GM23338 (cell line): ENCODE measurements around the gene CCDC106. TPM values are rescaled to one million over a fixed set of nuclear protein-coding genes. Genes with fewer than 3 reads are reported as not detected.

Source experiments
- ATAC-seq: fragments of 200-7000 bp; cut with Tn5 transposase; 3 replicates; pipeline ENCODE4 v1.9.1; 2020
- DNase-seq: peaks from one replicate; pipeline ENCODE4 v3.0.0-alpha.2; 2015; ENCODE audit warnings: low spot score
- H2AFZ ChIP-seq: fragments of 200-600 bp; sonication (generic); 2 replicates; pipeline ENCODE4 v1.8.0; 2016; ENCODE audit warnings: antibody characterized with exemption, mild to moderate bottlenecking, moderate library complexity
- H3F3A ChIP-seq: fragments of 200-600 bp; sonication (generic); replicated peaks from 2 replicates; pipeline ENCODE4 v1.8.0; 2017; ENCODE audit warnings: antibody characterized with exemption, mixed run types, low read depth
- H3K27ac ChIP-seq: fragments of 200-600 bp; sonication (generic); 2 replicates; pipeline ENCODE4 v1.6.1; 2016; ENCODE audit warnings: low read depth
- H3K27me3 ChIP-seq: fragments of 200-600 bp; sonication (generic); 2 replicates; pipeline ENCODE4 v1.8.0; 2016; ENCODE audit warnings: mild to moderate bottlenecking, mixed run types, moderate library complexity; ENCODE audit not compliant: insufficient read depth
- H3K36me3 ChIP-seq: fragments of 200-600 bp; sonication (generic); 2 replicates; pipeline ENCODE4 v1.8.0; 2016; ENCODE audit warnings: mild to moderate bottlenecking; ENCODE audit not compliant: insufficient read depth
- H3K4me1 ChIP-seq: fragments of 200-600 bp; sonication (generic); 2 replicates; pipeline ENCODE4 v1.8.0; 2016; ENCODE audit warnings: mild to moderate bottlenecking, moderate library complexity; ENCODE audit not compliant: insufficient read depth
- H3K4me2 ChIP-seq: fragments of 200-600 bp; sonication (generic); 2 replicates; pipeline ENCODE4 v1.7.1; 2017; ENCODE audit warnings: mixed run types
- H3K4me3 ChIP-seq: fragments of 200-600 bp; sonication (generic); 2 replicates; pipeline ENCODE4 v1.6.1; 2016; ENCODE audit warnings: mixed run types
- H3K79me2 ChIP-seq: fragments of 200-600 bp; sonication (generic); replicated peaks from 2 replicates; pipeline ENCODE4 v1.8.0; 2017; ENCODE audit warnings: mild to moderate bottlenecking; ENCODE audit not compliant: insufficient read depth
- H3K9me2 ChIP-seq: fragments of 200-600 bp; sonication (generic); 2 replicates; pipeline ENCODE4 v1.8.0; 2017; ENCODE audit not compliant: insufficient read depth
- H4K20me1 ChIP-seq: fragments of 200-600 bp; sonication (generic); replicated peaks from 2 replicates; pipeline ENCODE4 v1.8.0; 2017; ENCODE audit warnings: mild to moderate bottlenecking; ENCODE audit not compliant: insufficient read depth
- H3K27ac Mint-ChIP-seq: 2 replicates; pipeline ENCODE4 v1.8.0; 2020; ENCODE audit warnings: inconsistent platforms, mild to moderate bottlenecking, moderate library complexity, mixed read lengths
- H3K27me3 Mint-ChIP-seq: 3 replicates; pipeline ENCODE4 v1.8.0; 2022; ENCODE audit warnings: low read depth, mild to moderate bottlenecking, moderate library complexity, mixed read lengths, inconsistent platforms; ENCODE audit not compliant: insufficient read depth, poor library complexity
- H3K36me3 Mint-ChIP-seq: 3 replicates; pipeline ENCODE4 v1.8.0; 2021; ENCODE audit warnings: low read depth, mild to moderate bottlenecking, inconsistent platforms, moderate library complexity, mixed read lengths
- H3K4me1 Mint-ChIP-seq: 3 replicates; pipeline ENCODE4 v1.8.0; 2020; ENCODE audit warnings: mild to moderate bottlenecking, inconsistent platforms, mixed read lengths
- H3K4me3 Mint-ChIP-seq: 3 replicates; pipeline ENCODE4 v1.8.0; 2021; ENCODE audit warnings: moderate library complexity, mild to moderate bottlenecking, inconsistent platforms, mixed read lengths
- H3K9me3 Mint-ChIP-seq: 3 replicates; pipeline ENCODE4 v1.8.0; 2020; ENCODE audit warnings: moderate library complexity, mild to moderate bottlenecking, inconsistent platforms, mixed read lengths
- CREB1 ChIP-seq: fragments of 250-450 bp; sonication (Bioruptor Pico); IDR thresholded peaks from 2 replicates; pipeline ENCODE4 v1.5.0; 2020; ENCODE audit warnings: low read depth, mild to moderate bottlenecking, moderate library complexity
- EZH2 ChIP-seq: fragments of 200-600 bp; sonication (generic); IDR thresholded peaks from one replicate; pipeline ENCODE4 v1.8.0; 2017; ENCODE audit warnings: antibody characterized with exemption, mild to moderate bottlenecking, low read depth; ENCODE audit not compliant: unreplicated experiment
- EZH2phosphoT487 ChIP-seq: fragments of 200-600 bp; sonication (generic); IDR thresholded peaks from one replicate; pipeline ENCODE4 v1.8.1; 2018; ENCODE audit warnings: antibody characterized with exemption; ENCODE audit not compliant: unreplicated experiment
- JUNB ChIP-seq: IDR thresholded peaks from one replicate; pipeline ENCODE4 v1.6.1; 2016; ENCODE audit warnings: antibody characterized with exemption; ENCODE audit not compliant: unreplicated experiment
- NANOG ChIP-seq: IDR thresholded peaks from 2 replicates; pipeline ENCODE4 v1.6.1; 2016; ENCODE audit warnings: antibody characterized with exemption, borderline replicate concordance
- POLR2AphosphoS5 ChIP-seq: IDR thresholded peaks from 2 replicates; pipeline ENCODE4 v1.6.1; 2016; ENCODE audit warnings: antibody characterized with exemption, low read depth
- STAT1 ChIP-seq: IDR thresholded peaks from one replicate; pipeline ENCODE4 v1.6.1; 2016; ENCODE audit warnings: antibody characterized with exemption; ENCODE audit not compliant: unreplicated experiment
- ZNF114 ChIP-seq: fragments of 250-450 bp; sonication (Bioruptor Pico); IDR thresholded peaks from 2 replicates; pipeline ENCODE4 v1.5.0; 2020; ENCODE audit warnings: mild to moderate bottlenecking, moderate library complexity
- ZNF331 ChIP-seq: fragments of 250-450 bp; sonication (Bioruptor Pico); IDR thresholded peaks from 2 replicates; pipeline ENCODE4 v1.5.0; 2020; ENCODE audit warnings: low read depth, mild to moderate bottlenecking, moderate library complexity
- ZNF462 ChIP-seq: fragments of 250-450 bp; sonication (Bioruptor Pico); IDR thresholded peaks from 2 replicates; pipeline ENCODE4 v1.5.0; 2020; ENCODE audit warnings: mild to moderate bottlenecking, moderate library complexity
- polyA plus RNA-seq: library from polyadenylated mRNA; unstranded; fragments of >200 nt; fragmentation: Nextera tagmentation; extraction: Ambion mirVana; gene quantifications from 2 replicates; pipeline ENCODE4 v1.2.1, GENCODE V29; 2016
- total RNA-seq: library from RNA; depleted of rRNA; stranded (reverse); fragments of >200 nt; shearing (Covaris generic); gene quantifications from 2 replicates; pipeline ENCODE4 v1.2.3, GENCODE V29; 2014
- TF ChIP-seq, protein P1 (sequence below): IDR thresholded peaks from 2 replicates; pipeline ENCODE4 v1.6.1; 2016; ENCODE audit warnings: antibody characterized with exemption
- TF ChIP-seq, protein P2 (sequence below): IDR thresholded peaks from one replicate; pipeline ENCODE4 v1.6.1; 2018; ENCODE audit warnings: antibody characterized with exemption; ENCODE audit not compliant: unreplicated experiment
- TF ChIP-seq, protein P3 (sequence below), 2 experiments: fragments of 200-600 bp in 1 of 2; sonication (generic) in 1 of 2; conservative IDR thresholded peaks; 2 replicates each; pipeline versions ENCODE4 v1.5.1 to v1.6.1; 2016 to 2017; ENCODE audit warnings: antibody characterized with exemption in 2 of 2, low read depth in 2 of 2, mild to moderate bottlenecking in 2 of 2, moderate library complexity in 1 of 2

The CCDC106 gene
- total and polyA plus RNA-seq, 2 experiments from 2014 or later: 12.0 to 17.6 TPM

DNA sequence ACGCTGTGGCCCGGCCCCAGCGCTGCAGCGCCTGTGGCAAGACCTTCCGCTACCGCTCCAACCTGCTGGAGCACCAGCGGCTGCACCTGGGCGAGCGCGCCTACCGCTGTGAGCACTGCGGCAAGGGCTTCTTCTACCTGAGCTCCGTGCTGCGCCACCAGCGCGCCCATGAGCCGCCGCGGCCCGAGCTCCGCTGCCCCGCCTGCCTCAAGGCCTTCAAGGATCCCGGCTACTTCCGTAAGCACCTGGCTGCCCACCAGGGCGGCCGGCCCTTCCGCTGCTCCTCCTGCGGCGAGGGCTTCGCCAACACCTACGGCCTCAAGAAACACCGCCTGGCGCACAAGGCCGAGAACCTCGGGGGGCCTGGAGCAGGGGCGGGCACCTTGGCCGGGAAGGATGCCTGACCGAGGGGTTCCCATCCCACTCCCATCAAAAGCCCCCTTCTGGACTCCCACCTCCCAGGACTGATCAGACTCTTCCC, 31.6 kb upstream of the CCDC106 start:
- peaks cover 52% of the 10 kb centered on the region for H3K36me3 Mint-ChIP-seq

More for the DNA sequence above, 31.6 kb upstream of the CCDC106 start:
- Mint-ChIP-seq H3K9me3 (peaks cover 5% of the 10 kb centered on the region), H3K4me1 (0 out of 3 replicates have a peak, but pooled peaks cover 2% of the 10 kb centered on the region), H3K27ac (no peak overlapping the region), H3K27me3 (peaks cover 22% of the 10 kb centered on the region), H3K4me3 (no peak overlapping the region)
- ATAC-seq: no peak
- H3K36me3 ChIP-seq: no peaks in the 10 kb centered on the region
- no peak overlapping the region for H2AFZ ChIP-seq
- H3K27me3 ChIP-seq: no peaks in the 10 kb centered on the region
- no peak overlapping the region for H3K27ac ChIP-seq
- TF ChIP-seq, protein P1, sequence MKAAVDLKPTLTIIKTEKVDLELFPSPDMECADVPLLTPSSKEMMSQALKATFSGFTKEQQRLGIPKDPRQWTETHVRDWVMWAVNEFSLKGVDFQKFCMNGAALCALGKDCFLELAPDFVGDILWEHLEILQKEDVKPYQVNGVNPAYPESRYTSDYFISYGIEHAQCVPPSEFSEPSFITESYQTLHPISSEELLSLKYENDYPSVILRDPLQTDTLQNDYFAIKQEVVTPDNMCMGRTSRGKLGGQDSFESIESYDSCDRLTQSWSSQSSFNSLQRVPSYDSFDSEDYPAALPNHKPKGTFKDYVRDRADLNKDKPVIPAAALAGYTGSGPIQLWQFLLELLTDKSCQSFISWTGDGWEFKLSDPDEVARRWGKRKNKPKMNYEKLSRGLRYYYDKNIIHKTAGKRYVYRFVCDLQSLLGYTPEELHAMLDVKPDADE: no peak
- TF ChIP-seq JUNB (no peak), EZH2phosphoT487 (no peak), ZNF331 (no peak), POLR2AphosphoS5 (no peak), NANOG (no peak), ZNF114 (CRISPR knock-in tag) (no peak), CREB1 (CRISPR knock-in tag) (no peak), EZH2 (no peak), ZNF462 (no peak), STAT1 (no peak)
- TF ChIP-seq, protein P2, sequence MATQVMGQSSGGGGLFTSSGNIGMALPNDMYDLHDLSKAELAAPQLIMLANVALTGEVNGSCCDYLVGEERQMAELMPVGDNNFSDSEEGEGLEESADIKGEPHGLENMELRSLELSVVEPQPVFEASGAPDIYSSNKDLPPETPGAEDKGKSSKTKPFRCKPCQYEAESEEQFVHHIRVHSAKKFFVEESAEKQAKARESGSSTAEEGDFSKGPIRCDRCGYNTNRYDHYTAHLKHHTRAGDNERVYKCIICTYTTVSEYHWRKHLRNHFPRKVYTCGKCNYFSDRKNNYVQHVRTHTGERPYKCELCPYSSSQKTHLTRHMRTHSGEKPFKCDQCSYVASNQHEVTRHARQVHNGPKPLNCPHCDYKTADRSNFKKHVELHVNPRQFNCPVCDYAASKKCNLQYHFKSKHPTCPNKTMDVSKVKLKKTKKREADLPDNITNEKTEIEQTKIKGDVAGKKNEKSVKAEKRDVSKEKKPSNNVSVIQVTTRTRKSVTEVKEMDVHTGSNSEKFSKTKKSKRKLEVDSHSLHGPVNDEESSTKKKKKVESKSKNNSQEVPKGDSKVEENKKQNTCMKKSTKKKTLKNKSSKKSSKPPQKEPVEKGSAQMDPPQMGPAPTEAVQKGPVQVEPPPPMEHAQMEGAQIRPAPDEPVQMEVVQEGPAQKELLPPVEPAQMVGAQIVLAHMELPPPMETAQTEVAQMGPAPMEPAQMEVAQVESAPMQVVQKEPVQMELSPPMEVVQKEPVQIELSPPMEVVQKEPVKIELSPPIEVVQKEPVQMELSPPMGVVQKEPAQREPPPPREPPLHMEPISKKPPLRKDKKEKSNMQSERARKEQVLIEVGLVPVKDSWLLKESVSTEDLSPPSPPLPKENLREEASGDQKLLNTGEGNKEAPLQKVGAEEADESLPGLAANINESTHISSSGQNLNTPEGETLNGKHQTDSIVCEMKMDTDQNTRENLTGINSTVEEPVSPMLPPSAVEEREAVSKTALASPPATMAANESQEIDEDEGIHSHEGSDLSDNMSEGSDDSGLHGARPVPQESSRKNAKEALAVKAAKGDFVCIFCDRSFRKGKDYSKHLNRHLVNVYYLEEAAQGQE: no peak
- TF ChIP-seq, protein P3, sequence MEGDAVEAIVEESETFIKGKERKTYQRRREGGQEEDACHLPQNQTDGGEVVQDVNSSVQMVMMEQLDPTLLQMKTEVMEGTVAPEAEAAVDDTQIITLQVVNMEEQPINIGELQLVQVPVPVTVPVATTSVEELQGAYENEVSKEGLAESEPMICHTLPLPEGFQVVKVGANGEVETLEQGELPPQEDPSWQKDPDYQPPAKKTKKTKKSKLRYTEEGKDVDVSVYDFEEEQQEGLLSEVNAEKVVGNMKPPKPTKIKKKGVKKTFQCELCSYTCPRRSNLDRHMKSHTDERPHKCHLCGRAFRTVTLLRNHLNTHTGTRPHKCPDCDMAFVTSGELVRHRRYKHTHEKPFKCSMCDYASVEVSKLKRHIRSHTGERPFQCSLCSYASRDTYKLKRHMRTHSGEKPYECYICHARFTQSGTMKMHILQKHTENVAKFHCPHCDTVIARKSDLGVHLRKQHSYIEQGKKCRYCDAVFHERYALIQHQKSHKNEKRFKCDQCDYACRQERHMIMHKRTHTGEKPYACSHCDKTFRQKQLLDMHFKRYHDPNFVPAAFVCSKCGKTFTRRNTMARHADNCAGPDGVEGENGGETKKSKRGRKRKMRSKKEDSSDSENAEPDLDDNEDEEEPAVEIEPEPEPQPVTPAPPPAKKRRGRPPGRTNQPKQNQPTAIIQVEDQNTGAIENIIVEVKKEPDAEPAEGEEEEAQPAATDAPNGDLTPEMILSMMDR (conservative IDR thresholded peaks at IDR 0.05; ENCODE audit: low read depth in 2 of 2): no peak
- DNase-seq: peak; percentile 12
- no peak overlapping the region for H3K4me2 ChIP-seq
- peaks cover 3% of the 10 kb centered on the region; the same call in 1 of the 2 replicates for H3F3A ChIP-seq
- H3K79me2 ChIP-seq: 0 out of 2 replicates have a peak, but pooled peaks cover 2% of the 10 kb centered on the region
- H3K9me2 ChIP-seq: no peaks in the 10 kb centered on the region
- no peak overlapping the region for H3K4me3 ChIP-seq
- no peaks in the 10 kb centered on the region for H3K4me1 ChIP-seq
- H4K20me1 ChIP-seq: peaks cover 11% of the 10 kb centered on the region
